Measurements from ENCODE around the gene TBC1D2B.

TBC1D2B gene

DNA sequence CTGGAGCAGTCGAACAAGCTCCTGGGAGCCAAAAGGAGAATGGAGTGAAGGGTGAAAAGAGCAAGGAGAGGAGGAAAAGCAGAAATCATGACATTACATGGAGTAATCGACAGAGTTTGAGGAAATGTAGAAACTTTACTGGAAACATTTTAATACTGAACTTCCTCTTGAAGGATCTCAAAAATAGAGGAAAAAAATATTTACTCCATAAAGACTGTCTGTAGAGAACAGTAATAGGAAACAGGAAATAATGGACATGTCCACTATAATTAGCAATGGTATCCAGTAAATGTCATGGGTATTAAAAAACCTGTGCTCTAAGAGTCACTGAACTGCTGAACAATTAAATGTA lies 53.0 kb downstream of the TBC1D2B start:
- DNase-seq, result no peak

- no peak for DNase-seq
These were observed 53.5 kb downstream of the TBC1D2B start for GRCh38 chr15:78023865-78024518.

DNA sequence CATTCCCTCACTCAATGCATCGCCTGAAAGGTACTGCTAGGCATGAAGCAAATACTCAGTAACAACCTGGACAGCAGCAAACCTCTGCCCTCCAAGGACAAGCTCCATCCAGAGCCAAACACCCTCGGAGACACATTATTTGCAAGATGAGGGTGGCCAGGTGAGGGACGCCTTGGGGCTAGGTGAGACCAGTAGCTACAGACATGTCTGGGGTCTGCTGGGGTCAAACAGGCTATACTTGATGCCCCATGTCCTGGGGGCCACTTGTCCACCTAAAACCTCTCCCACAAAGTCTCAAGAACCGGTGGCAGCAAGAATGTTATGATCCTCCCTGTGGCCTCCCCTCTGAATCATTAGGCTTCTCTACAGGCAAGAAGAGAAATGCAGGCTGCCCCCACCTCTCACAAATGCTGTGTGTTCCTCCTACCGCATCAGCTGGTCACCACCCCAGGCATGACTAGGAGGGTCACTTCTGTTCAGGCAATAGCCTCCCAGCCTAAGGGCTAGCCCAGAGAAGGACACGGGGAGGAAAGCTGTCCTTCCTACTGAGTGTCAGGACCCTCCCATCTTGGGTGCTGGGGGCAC lies 54.3 kb downstream of the TBC1D2B start:
- DNase-seq, result no peak

- DNase-seq, result no peak
These were observed 55.8 kb downstream of the TBC1D2B start for GRCh38 chr15:78021761-78022160.

GRCh38 chr15:78020007-78020406 lies 57.5 kb downstream of the TBC1D2B start:
- no peak for DNase-seq

- DNase-seq, result no peak
These were observed 58.4 kb downstream of the TBC1D2B start for GRCh38 chr15:78018946-78019644.

GRCh38 chr15:78018445-78018844 lies 59.1 kb downstream of the TBC1D2B start:
- DNase-seq, result no peak

- DNase-seq, result no peak
These were observed 60.7 kb downstream of the TBC1D2B start for GRCh38 chr15:78016860-78017259.

- no peak for DNase-seq
These were observed 64.9 kb downstream of the TBC1D2B start for GRCh38 chr15:78012643-78013077.

DNA sequence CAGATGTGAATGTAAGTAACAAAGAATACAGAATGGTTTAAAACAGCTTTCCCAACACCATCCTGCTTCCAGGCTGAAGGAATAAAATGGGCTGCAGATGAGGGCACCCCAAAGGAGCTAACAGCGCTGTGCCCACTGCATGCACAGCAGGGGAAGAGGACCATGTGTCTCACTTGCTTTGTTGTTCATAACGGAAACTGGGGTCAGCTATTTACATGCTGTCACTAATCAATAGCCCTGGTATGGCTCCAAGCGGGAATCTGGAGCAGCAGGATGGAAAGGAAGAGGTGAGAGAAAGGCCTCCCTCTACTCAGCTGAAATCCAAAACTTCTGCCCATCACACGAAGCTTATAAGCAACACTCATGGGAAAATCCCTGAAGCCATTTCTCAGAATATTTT lies 67.4 kb downstream of the TBC1D2B start:
- DNase-seq, result no peak

DNA sequence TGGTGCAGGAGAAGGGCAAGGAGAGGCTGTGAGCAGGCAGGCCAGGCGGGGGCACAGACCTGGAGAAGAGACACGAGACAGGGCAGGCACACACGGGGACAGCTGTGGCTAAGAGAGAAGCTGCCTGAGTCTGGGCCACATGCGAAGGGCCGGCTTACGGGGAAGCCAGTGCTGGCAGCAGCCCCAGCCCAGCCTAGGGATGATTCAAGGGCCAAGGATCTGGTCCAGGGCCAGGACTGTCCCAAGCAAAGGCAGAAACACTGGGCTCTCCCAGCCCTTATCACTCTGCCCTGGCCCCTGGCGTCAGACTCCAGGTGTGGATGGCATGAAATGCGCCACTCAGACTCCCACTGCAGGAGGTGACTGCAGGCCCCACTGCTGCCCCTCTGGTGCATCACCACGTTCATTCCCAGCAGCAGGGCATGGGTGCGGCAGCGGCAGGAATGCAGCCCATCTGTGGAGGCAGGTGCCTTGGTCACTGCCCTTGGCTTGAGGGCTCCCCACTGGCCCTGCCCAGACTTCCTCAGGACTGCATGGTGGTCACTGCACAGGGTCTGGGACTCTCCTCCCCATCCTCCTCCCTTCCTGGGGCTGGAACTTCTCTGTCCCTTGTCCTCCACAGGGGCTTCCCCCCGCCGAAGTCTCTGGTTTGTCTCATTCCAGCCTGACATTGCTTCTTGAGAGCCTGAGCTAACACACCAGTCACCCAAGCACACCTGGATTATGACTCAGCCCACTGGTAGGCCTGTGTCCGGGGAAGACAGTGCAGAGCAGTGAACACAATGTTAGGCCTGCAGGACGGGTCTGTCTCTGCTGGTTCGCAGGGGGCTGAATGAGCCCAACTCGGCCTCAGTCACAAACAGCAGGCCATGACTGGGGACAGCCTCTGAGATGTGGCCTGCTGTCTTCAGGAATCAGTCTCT lies 69.3 kb downstream of the TBC1D2B start:
- DNase-seq, result no peak

DNA sequence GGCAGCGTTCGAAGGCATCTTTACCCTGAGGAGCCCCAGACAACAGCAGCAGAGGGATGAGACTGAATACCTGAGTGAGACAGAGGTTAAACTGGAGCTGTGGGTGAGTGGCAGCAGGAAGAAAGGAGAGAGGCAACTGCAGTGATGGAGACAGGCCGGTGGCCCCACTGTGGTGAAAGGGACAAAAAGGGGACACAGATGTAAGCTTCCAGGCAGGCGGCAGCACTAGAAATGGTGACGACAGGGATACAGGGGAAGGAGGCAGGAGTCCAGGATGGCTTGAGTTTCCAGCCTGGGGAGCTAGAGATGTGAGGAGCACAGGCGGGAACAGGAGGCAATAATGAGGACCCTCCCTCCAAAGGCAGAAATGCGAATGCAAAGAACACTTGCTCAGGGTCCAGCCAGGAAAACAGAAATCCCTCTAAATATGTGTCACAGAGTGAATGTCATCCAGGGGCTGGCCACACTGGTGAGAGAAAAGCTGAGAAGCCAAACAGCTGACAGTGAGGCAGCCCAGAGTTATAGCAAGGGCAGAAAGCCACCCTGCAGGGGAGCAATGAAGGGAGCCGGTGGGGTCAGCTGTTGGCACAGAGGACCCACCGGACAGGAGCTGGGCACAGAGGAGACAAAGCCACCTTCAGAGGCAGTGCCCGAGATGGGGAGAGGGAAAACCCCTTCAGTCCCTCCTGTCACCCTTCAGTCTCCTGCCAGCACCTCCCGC lies 70.1 kb downstream of the TBC1D2B start:
- no peak for DNase-seq

DNA sequence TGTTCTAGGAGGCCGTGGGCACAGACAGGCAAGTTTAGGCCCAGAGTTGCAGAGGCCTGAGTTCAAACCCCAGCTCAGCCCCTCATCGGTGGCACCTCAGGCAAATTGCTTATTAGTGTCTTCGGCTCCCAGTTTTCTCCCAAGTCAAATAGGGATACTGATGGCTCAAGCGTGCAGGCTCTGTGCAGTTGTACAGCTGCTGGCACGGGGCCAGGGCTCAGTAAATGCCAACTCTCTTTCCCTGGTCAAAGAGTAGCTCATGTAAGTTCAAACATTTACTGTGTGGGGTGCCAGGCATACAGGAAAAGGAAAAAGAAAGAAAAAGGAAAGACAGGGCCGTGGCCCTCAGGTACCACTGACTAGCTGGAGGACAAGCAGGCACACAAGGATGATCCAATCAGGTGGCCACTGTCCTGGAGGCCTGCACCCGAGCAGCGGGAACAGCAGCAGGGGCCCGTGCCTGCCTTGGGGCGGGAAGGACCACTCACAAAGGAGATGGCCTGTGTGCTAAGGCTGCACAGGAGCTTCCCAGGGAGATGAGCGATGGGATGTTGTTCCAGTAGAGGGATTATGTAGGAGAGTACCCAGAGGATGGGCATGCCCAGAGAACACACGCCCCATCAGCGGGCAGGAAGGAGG lies 70.8 kb downstream of the TBC1D2B start:
- DNase-seq, result no peak

GRCh38 chr15:78004919-78005634 lies 72.4 kb downstream of the TBC1D2B start:
- no peak for DNase-seq

GRCh38 chr15:78004222-78004727 lies 73.2 kb downstream of the TBC1D2B start:
- DNase-seq, result no peak

- no peak for DNase-seq
These were observed 73.9 kb downstream of the TBC1D2B start for GRCh38 chr15:78003539-78004008.

DNA sequence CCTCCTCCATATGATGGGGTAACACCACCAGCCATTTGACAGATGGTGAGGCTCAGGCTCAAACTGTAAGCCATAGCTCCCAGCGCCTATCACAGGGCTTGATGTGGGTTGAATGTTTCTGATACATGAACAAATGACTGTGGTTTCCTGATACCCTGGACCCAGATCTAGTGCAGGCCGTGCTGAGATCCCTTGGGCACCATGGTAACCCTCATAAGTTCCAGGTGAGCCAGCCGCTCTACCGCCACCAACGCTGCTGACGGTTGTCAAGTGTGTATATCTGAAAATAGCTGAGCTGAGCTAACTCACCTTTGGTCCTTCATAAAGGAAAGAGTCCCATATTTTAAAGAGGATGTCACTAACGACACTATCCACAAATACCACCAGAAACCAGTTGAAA lies 74.5 kb downstream of the TBC1D2B start:
- DNase-seq, result no peak

- DNase-seq, result no peak
These were observed 75.9 kb downstream of the TBC1D2B start for GRCh38 chr15:78001656-78002055.

DNA sequence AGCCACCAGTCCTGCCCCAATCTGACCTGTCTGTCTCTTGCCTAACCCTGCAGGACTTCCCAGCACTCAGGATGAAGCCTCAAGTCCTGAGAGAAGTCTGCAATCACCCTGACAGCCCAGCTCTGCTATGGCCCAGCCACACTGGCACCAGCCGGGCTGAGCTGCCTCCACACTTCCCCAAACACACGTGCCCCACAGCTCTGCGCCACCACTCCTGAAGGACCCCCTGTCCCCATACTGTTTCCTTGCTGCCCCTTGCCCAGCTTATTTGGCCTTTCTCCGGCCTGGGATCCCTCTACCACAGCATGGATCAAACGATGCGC lies 76.6 kb downstream of the TBC1D2B start:
- no peak for DNase-seq

GRCh38 chr15:78000091-78000926 lies 77.2 kb downstream of the TBC1D2B start:
- DNase-seq, result peak; percentile 72

Measured in effector CD4-positive, alpha-beta T cell (primary cell).